K562 (cell line): ENCODE measurements around the gene DLST.

Experiments
- BCLAF1 ChIP-seq, 2 experiments: fragments of 450-650 bp in 1 of 2; IDR thresholded peaks; 2 replicates each; pipeline ENCODE4 v1.6.1; 2011 to 2017; ENCODE audit warnings: low read depth in 2 of 2, antibody characterized with exemption in 1 of 2, borderline replicate concordance in 1 of 2, low read length in 1 of 2, mild to moderate bottlenecking in 1 of 2, mixed read lengths in 1 of 2; ENCODE audit not compliant: control insufficient read depth in 1 of 2
- CHD2 ChIP-seq: IDR thresholded peaks from 2 replicates; pipeline ENCODE4 v1.6.1; 2011; ENCODE audit warnings: low read depth, low read length
- GABPA ChIP-seq: fragments of 200-800 bp; sonication (Bioruptor generic); conservative IDR thresholded peaks from 2 replicates; pipeline ENCODE4 v1.6.1; 2016; ENCODE audit warnings: low read depth, missing genetic modification characterization, missing compliant biosample characterization
- ZNF717 ChIP-seq: fragments of 250-450 bp; sonication (Bioruptor Pico); IDR thresholded peaks from 2 replicates; pipeline ENCODE4 v1.5.0; 2021
- TF ChIP-seq, protein P1 (sequence below), 3 experiments: IDR thresholded peaks in 2 of 3; conservative IDR thresholded peaks in 1 of 3; 2 replicates each; pipeline ENCODE4 v1.5.1; 2011 to 2012; ENCODE audit warnings: low read length in 3 of 3, mild to moderate bottlenecking in 3 of 3, control low read depth in 2 of 3, improper control_type of control experiment in 1 of 3, inconsistent platforms in 1 of 3, low read depth in 1 of 3, mixed read lengths in 1 of 3, moderate library complexity in 1 of 3; ENCODE audit not compliant: insufficient read depth in 2 of 3

GRCh38 chr14:74888164-74889158 is 6.7 kb downstream of the DLST start:
- TF ChIP-seq, protein P1, sequence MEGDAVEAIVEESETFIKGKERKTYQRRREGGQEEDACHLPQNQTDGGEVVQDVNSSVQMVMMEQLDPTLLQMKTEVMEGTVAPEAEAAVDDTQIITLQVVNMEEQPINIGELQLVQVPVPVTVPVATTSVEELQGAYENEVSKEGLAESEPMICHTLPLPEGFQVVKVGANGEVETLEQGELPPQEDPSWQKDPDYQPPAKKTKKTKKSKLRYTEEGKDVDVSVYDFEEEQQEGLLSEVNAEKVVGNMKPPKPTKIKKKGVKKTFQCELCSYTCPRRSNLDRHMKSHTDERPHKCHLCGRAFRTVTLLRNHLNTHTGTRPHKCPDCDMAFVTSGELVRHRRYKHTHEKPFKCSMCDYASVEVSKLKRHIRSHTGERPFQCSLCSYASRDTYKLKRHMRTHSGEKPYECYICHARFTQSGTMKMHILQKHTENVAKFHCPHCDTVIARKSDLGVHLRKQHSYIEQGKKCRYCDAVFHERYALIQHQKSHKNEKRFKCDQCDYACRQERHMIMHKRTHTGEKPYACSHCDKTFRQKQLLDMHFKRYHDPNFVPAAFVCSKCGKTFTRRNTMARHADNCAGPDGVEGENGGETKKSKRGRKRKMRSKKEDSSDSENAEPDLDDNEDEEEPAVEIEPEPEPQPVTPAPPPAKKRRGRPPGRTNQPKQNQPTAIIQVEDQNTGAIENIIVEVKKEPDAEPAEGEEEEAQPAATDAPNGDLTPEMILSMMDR (IDR thresholded peaks at IDR 0.05 in 2 of 3, conservative IDR thresholded peaks at IDR 0.05 in 1 of 3; ENCODE audit: insufficient read depth in 2 of 3, low read depth in 1 of 3, low read length in 3 of 3): no peak
- TF ChIP-seq ZNF717 (CRISPR knock-in tag) (no peak), BCLAF1 (IDR thresholded peaks at IDR 0.05; ENCODE audit: borderline replicate concordance in 1 of 2, control insufficient read depth in 1 of 2, low read depth in 2 of 2, low read length in 1 of 2) (no peak), GABPA (tag) (peak; percentile 51; the same call in 1 of the 2 replicates), CHD2 (no peak)
